ENCODE results near the gene SRD5A3.

SRD5A3 gene

DNA sequence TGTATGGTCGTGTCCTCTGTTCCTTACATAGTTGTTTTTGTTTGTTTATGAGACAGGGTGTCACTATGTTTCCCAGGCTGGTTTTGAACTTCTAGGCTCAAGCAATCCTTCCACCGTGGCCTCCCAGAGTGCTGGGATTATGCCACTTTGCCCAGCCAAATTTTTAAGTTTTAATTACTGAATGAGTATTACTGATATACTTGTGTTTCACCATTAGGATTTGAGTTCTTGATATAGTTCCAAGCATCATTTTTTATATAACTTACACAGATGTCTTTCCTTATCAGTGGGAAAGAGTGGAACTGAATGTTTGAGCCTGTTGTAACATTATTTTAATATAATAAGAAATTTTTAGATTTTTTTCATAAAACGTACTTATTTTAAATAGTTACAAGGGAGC lies 70.1 kb downstream of the SRD5A3 start:
- no peak for DNase-seq

Measured in DMS 273 treated with DMSO at 0.1 percent for 48 hours (cell line).